Vagina (tissue), 2 donors: Measurements from ENCODE around the gene FAM177A1. TPM values are rescaled to one million over a fixed set of nuclear protein-coding genes. Genes with fewer than 3 reads are reported as not detected.
"Not testable (repeated sequence)": the region's sequence is repeated elsewhere in the genome, so short reads cannot be mapped to it uniquely, and the experiment has no call there.

Experiments used
- DNase-seq, 2 donors: peaks; one replicate each; pipeline ENCODE4 v3.0.0-alpha.2; 2017; ENCODE audit errors: extremely low spot score in 2 of 2
- H3K27ac ChIP-seq: fragments of 200-600 bp; sonication (generic); one replicate; pipeline ENCODE4 v1.5.1; 2019
- H3K27me3 ChIP-seq: fragments of 200-600 bp; sonication (generic); one replicate; pipeline ENCODE4 v1.5.1; 2019
- H3K36me3 ChIP-seq, 2 donors: fragments of 200-600 bp; sonication (generic); one replicate each; pipeline ENCODE4 v1.5.1; 2017 to 2019
- H3K4me1 ChIP-seq: fragments of 200-600 bp; sonication (generic); one replicate; pipeline ENCODE4 v1.5.1; 2019
- H3K4me3 ChIP-seq, 2 donors: fragments of 200-600 bp; sonication (generic); 1 replicate in 1 of 2; 2 replicates in 1 of 2; pipeline ENCODE4 v1.5.1; 2016 to 2019
- H3K9me3 ChIP-seq: fragments of 200-600 bp; sonication (generic); one replicate; pipeline ENCODE4 v1.5.1; 2019
- CTCF ChIP-seq, 3 experiments: fragments of 450-650 bp in 2 of 3; fragments of 200-600 bp in 1 of 3; sonication (generic) in 1 of 3; IDR thresholded peaks; one replicate each; pipeline ENCODE4 v1.5.1; 2017 to 2019; ENCODE audit warnings: antibody characterized with exemption in 3 of 3, mild to moderate bottlenecking in 2 of 3, moderate library complexity in 2 of 3
- POLR2A ChIP-seq, 2 donors: fragments of 450-650 bp; IDR thresholded peaks; one replicate each; pipeline ENCODE4 v1.6.1; 2017; ENCODE audit warnings: antibody characterized with exemption in 2 of 2, mild to moderate bottlenecking in 2 of 2, moderate library complexity in 2 of 2
- POLR2AphosphoS5 ChIP-seq, 2 donors: sonication (generic); formaldehyde crosslinking; IDR thresholded peaks; one replicate each; pipeline ENCODE4 v1.9.0; 2017; ENCODE audit warnings: antibody characterized with exemption in 2 of 2, mild to moderate bottlenecking in 2 of 2, low read depth in 1 of 2; ENCODE audit not compliant: insufficient read depth in 1 of 2
- intact Hi-C: fragments of 100-400 bp; cut with DNase I; formaldehyde crosslinking; loops from one replicate; pipeline ENCODE4 v1.15.1; 2023
- total RNA-seq: library from RNA; depleted of rRNA; stranded (reverse); fragments of >200 nt; gene quantifications from one replicate; pipeline ENCODE4 v1.2.3, GENCODE V29; 2016

FAM177A1 gene
- total RNA-seq, 1 donor from 2014 or later = 41.3 TPM

- intact Hi-C loops = no loop called here
- Histone ChIP-seq H3K27me3 (no peaks in the 10 kb centered on the region), H3K4me3 (no peak overlapping the region), H3K9me3 (no peaks in the 10 kb centered on the region), H3K27ac (no peak overlapping the region), H3K4me1 (no peaks in the 10 kb centered on the region), H3K36me3 (peaks cover 0 to 77% of the 10 kb centered on the region in 2 donors)
- no peak for TF ChIP-seq POLR2A (IDR thresholded peaks at IDR 0.05)
- no peak for TF ChIP-seq POLR2AphosphoS5 (IDR thresholded peaks at IDR 0.05; ENCODE audit: insufficient read depth in 1 of 2, low read depth in 1 of 2)
- DNase-seq = no peak
Measured at GRCh38 chr14:35083530-35084150, 37.6 kb downstream of the FAM177A1 start.

DNA sequence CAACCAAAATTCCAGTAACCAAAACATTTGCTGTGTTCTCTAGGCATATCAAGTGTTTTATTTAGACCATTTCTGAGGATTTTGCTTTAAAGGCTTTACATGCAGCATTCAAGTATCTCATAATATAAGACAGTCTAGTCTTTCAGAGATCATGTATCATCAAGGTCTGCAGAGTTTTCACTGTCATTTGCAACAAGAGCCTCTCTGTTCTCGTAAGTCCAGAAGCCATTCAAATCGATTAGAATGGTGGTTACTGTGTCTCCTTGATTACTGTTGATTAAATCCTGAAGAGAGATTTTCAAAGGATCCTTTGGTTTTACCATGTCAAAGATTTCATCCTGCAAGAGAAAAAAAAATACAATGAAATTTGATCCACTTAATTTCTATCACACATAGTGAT is 39.4 kb downstream of the FAM177A1 start:
- no peaks in the 10 kb centered on the region for H3K4me1 ChIP-seq
- TF ChIP-seq POLR2AphosphoS5 (IDR thresholded peaks at IDR 0.05; ENCODE audit: insufficient read depth in 1 of 2, low read depth in 1 of 2) (no peak), CTCF (IDR thresholded peaks at IDR 0.05) (no peak), POLR2A (IDR thresholded peaks at IDR 0.05) (no peak)
- H3K4me3 ChIP-seq = no peak overlapping the region
- no peak for DNase-seq
- no peaks in the 10 kb centered on the region for H3K27me3 ChIP-seq
- intact Hi-C loops = no loop called here
- peaks cover 0 to 68% of the 10 kb centered on the region in 2 donors for H3K36me3 ChIP-seq
- no peak overlapping the region for H3K27ac ChIP-seq
- H3K9me3 ChIP-seq = no peaks in the 10 kb centered on the region

GRCh38 chr14:35088514-35088913 is 42.4 kb downstream of the FAM177A1 start:
- DNase-seq = no peak
- intact Hi-C loops = no loop called here
- TF ChIP-seq POLR2A (IDR thresholded peaks at IDR 0.05) = no peak
- no peak for TF ChIP-seq CTCF (IDR thresholded peaks at IDR 0.05)
- TF ChIP-seq POLR2AphosphoS5 (IDR thresholded peaks at IDR 0.05; ENCODE audit: insufficient read depth in 1 of 2, low read depth in 1 of 2) = no peak
- H3K27ac ChIP-seq = no peak overlapping the region
- no peaks in the 10 kb centered on the region for H3K27me3 ChIP-seq
- H3K4me3 ChIP-seq = no peak overlapping the region
- no peaks in the 10 kb centered on the region for H3K4me1 ChIP-seq
- no peaks in the 10 kb centered on the region for H3K9me3 ChIP-seq
- peaks cover 3 to 66% of the 10 kb centered on the region in 2 donors for H3K36me3 ChIP-seq

DNA sequence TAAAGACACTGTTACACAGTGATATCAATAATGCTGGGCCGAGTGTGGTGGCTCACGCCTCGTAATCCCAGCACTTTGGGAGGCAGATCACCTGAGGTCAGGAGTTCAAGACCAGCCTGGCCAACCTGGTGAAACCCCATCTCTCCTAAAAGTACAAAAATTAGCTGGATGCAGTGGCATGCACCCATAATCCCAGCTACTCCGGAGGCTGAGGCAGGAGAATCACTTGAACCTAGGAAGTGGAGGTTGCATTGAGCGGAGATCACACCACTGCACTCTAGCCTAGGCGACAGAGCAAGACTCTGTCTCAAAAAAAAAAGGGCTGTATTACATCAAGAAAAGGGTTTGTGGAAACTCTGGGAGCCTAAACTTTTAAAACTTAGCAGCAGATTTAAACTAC is 48.6 kb downstream of the FAM177A1 start:
- H3K4me3 ChIP-seq, H3K27ac ChIP-seq, H3K9me3 ChIP-seq, H3K4me1 ChIP-seq, intact Hi-C loops, DNase-seq, H3K27me3 ChIP-seq: not testable (repeated sequence)
- H3K36me3 ChIP-seq = peaks cover 3 to 81% of the 10 kb centered on the region in 2 donors

DNA sequence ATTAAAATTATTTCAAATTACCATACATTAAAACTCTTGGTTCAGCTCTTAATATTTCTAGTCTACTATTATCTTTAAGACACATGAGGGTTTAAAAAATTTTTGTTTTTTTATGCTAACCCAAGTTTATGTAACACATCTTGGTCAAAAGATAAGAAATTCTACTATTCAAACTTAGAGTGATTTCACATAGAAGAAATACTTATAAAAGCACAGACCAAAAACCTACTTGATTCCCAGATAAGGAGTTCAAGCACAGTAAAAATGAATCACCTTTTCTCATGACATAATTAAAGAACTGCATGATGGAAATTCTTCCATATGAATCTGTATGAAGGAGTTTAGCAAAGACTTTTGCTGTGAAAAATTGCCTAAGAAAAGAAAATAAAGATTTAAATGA is 61.8 kb downstream of the FAM177A1 start:
- no peaks in the 10 kb centered on the region for H3K9me3 ChIP-seq
- H3K4me3 ChIP-seq = no peak overlapping the region
- DNase-seq = no peak
- no peaks in the 10 kb centered on the region for H3K4me1 ChIP-seq
- peaks cover 0 to 48% of the 10 kb centered on the region in 2 donors for H3K36me3 ChIP-seq
- intact Hi-C loops = no loop called here
- no peak for TF ChIP-seq POLR2A (IDR thresholded peaks at IDR 0.05)
- TF ChIP-seq POLR2AphosphoS5 (IDR thresholded peaks at IDR 0.05; ENCODE audit: insufficient read depth in 1 of 2, low read depth in 1 of 2) = no peak
- TF ChIP-seq CTCF (IDR thresholded peaks at IDR 0.05) = no peak
- H3K27me3 ChIP-seq = no peaks in the 10 kb centered on the region
- H3K27ac ChIP-seq = no peak overlapping the region

- intact Hi-C loops = no loop called here
- Histone ChIP-seq H3K4me3 (no peak overlapping the region), H3K27ac (no peak overlapping the region), H3K4me1 (no peaks in the 10 kb centered on the region), H3K27me3 (no peaks in the 10 kb centered on the region), H3K9me3 (no peaks in the 10 kb centered on the region), H3K36me3 (peaks cover 0 to 42% of the 10 kb centered on the region in 2 donors)
- DNase-seq = no peak
- no peak for TF ChIP-seq POLR2AphosphoS5 (IDR thresholded peaks at IDR 0.05; ENCODE audit: insufficient read depth in 1 of 2, low read depth in 1 of 2)
Measured at GRCh38 chr14:35112641-35113040, 66.6 kb downstream of the FAM177A1 start.
